Activated T-helper 9 cell treated with anti-CD3 and anti-CD28 coated beads, Interleukin-2, amount 50 U/mL, for 16 hours (primary cell): Measurements from ENCODE around the gene NCCRP1.

Experiments
- DNase-seq: peaks from one replicate; pipeline ENCODE4 v3.0.0-alpha.2; 2020; ENCODE audit warnings: low read depth

NCCRP1 gene

DNA sequence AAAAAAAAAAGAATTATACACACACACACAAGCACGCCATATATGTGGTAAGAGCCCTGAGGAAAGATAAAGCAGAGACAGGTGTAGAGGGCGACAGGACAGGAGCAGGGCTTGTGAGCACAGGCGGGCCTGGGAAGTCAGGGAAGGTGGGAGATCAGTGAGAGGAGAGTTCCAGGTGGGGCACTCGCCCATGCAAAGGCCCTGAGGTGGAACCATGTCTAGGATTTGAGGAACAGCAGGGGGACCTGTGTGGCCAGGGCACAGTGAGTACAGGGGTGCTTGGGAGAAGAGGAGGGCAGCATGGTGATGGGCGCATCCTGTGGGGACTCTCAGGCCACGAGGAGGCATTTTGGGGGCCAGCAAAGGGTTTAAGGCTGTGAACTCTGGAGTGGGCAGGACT is 32.5 kb upstream of the NCCRP1 start:
- DNase-seq = no peak

DNA sequence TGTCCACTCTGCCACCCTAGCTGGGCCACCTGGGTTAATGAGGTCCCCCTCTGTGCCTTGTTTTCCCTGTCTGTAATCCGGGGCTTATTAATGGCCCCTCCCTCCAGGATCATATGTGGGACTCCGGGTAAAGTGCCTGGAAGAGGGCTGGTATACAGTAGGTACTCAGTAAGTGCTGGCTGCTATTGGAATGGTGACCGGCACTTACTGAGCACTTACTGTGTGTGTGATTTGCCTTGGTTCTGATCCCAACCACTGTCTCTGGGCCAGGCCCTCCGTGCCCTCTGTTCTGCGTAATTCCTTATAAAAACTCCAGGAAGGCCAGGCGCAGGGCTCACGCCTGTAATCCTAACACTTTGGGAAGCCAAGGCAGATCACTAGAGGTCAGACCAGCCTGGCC is 30.9 kb upstream of the NCCRP1 start:
- no peak for DNase-seq

DNA sequence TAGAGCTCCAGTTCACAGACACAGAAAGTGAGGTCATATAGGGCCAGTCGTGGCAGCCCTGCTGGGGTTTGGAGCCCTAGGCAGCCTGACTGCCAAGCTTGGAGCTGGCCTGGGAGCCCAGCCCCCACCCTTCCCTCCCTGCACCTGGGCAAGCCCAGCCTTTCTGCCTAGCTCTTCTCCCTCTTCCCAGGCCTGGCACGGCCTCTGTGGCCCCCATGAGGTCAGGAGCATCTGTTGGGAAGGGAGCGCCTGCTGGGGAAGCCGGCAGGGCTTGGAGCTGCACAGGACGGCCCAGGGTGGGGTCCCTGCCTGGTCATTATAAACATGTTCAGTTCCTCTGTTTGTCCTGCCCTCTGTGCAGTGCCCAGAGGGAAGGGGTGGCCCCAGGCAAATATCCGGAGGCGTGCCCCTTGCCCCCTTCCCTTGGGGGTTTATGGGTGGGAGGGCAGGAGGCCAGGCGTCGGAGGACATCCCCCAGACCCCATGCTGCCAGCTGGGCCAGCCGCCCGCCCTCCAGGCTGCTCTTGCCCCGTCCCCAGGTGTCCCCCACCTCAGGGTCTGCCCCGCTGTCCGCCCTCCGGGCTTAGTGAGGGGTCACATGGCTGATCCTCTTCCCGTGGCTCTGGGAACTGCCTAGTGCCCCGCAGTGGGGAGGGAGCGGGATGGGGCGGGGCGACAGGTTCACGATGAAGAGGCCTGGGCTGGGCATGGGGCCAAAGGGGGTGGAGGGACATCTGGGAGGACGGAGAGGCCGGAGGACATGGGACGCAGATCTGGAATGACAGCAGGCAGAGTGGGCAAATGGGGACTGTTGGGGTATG is 30.0 kb upstream of the NCCRP1 start:
- no peak for DNase-seq

DNA sequence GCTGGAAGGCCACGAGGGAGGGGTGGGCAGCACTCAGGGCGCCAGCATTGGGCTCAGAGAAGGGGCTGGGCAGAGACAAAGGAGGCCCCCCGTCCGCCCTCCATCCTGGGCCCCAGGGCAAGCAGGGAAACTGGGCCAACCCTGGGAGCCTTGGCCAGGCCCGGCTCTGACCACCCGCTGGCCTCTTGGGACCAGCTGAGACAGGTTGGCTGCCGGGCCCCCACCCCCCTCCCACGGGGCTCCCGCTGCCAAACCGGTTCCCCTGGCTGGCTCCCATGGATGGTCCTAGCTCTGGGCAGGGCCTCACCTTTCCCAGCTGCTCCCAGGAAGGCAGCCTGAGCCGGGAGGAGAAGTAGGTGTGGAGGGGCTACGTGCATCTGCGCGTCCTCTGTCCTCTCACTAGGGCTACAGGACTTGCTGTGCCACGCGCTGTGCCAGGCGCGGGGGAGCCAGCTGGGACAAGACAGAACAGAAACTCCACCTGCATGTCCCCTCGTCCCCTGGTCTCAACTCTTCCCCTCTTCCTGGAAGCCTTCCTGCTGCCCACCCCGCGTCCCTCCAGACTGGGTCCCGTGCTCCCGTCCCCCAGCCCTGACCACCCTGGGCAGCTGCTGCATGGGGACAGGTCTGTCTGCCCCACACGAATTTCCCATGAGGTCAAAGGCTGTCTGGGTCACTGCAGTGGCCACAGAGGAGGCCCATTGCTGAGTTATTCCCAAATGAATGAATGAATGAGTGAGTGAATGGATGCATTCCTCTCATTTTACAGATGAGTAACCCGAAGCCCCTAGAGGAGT is 29.1 kb upstream of the NCCRP1 start:
- DNase-seq = no peak

DNA sequence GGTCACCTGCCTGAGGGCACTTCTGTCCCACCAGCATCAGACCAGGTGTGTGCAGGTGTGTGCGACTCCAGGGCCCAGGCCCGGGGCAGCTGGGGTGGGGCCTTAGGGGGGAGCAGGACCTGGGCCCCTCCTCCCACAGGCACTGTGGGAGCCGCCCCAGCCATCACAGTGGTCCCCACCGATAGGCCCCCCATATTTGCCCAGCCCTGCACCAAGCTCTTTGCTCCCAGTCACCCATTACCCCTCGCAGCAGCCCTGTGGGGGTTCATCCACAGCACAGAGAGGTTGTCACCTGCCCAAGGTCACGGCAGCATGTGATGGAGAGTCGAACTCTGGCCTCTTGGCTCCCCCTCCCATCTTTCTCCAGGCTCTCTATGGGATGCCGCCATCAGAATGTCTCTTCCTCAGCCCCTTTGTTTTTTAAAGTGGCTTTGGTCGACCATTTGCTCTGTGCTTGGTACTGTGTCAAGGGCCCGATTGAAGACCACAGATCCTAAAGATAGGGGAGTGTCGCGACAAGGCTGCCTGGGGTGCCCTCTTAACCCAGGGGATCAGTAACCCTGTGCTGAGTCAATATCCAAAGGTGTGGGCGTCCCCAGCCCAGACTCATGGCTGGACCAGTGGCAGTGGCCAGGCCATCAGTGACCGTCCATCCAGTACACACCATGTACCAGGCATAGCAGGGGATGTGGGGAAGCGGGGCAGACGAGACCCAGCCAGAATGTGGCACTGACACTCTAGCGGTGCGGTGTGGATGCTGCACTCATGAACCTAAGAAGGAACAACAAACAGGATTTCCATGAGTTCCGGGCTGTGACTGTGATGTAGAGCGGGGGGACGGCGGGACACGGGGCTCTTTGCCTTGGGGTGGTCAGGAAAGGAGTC is 28.3 kb upstream of the NCCRP1 start:
- no peak for DNase-seq

DNA sequence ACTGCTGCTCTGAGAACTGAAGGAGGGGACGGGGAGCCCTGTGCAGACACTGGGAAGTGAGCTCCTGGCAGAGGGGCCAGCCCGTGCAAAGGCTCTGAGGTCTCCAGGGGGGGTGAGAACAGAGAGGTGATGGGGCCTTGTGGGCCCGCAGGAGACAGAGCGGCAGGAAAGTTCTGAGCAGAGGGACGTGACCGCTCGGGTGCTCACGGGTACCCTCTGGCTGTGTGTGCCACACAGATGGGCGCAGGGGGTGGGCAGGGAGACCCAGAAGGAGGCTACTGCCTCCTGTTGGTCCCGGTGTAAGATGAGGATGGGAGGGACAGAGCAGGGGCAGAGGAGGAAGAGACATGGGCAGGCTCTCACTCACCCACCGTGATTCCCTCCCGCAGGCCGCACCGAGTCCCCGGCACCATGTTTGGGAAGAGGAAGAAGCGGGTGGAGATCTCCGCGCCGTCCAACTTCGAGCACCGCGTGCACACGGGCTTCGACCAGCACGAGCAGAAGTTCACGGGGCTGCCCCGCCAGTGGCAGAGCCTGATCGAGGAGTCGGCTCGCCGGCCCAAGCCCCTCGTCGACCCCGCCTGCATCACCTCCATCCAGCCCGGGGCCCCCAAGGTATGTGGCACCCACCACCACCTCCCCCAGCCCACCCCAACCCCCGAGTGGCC is 27.5 kb upstream of the NCCRP1 start:
- no peak for DNase-seq

DNA sequence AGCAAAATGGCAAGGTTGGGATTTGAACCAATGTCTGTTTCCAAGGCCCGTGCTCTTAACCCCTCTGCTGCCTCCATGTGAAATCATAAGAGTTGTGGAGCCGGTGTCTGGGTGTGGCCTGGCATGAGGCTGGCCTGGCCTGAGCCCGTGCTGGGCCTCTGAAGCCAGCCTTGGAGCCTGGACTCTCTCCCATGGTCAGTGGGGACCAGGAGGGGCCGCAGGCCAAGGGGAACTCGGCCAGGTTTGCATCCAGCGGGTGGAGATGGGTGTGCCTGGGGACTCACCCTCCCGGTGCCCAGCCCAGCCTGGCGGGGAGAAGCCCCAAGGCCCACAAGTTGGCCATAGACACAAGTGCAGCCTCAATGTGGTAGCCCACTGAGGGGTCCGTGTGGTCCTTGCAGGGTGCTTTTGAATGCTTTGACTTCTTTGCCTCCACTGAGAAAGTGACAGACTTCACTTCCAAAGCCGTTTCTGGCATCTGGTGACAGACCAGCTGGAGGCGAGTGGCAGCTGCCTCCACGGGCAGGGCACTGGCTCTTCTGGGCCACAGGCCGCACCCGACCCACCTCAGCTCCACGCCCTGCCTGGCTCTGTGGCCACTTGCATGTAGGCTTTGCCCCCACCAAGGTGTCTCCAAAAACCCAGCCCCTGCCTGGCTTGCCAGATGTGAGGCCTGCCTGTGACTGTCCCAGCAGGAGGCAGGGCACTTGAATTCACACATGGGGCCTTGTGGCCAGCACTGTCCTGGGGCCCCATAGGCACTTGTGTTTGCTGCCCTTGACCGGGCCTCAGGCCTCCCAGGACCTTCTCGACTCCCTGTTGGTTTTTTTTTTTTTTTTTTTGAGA is 26.2 kb upstream of the NCCRP1 start:
- DNase-seq = no peak

DNA sequence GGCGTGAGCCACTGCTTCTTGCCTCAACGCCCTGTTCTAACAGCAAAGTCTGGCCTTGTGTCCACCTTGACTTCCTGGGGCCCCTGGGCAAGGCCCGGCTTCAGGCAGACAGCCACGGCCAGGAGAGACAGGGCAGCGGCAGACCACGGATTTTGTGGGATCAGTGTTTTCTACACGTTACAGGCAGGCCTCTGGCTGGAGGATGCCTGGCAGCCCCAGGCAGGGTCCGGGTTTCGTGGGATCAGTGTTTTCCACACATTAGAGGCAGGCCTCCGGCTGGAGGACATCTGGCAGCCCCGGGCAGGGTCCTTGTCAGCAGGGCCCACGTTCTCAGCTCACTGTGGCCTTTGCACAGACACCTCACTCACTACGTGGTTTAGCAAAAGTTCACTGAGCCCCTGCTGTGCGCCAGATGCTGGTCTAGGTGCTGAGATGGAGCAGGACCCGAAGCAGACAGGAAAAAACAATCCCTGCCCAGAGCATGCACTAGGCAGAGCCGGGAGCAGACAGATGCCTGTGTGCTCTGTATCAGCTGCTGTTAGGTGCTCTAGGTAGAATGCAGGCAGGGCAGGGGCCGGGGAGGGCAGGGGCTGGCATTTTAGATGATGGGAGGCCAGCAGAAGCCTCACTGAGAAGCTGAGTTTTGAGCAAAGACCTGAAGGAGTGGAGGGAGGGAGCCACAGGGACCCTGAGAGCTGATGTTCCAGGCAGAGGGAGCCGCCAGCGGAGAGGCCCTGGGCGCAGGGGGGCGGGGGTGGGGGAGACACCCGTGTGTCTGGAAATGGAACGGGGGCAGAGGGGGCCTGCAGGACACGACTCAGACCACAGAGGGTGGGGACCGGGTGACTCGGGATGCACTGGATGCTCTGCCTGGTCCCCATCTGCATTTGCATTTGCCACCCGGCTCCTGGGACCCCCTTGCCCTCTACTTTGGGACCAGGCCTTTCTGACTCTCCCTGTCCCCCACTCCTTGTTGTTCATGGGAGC is 25.0 kb upstream of the NCCRP1 start:
- DNase-seq = no peak

DNA sequence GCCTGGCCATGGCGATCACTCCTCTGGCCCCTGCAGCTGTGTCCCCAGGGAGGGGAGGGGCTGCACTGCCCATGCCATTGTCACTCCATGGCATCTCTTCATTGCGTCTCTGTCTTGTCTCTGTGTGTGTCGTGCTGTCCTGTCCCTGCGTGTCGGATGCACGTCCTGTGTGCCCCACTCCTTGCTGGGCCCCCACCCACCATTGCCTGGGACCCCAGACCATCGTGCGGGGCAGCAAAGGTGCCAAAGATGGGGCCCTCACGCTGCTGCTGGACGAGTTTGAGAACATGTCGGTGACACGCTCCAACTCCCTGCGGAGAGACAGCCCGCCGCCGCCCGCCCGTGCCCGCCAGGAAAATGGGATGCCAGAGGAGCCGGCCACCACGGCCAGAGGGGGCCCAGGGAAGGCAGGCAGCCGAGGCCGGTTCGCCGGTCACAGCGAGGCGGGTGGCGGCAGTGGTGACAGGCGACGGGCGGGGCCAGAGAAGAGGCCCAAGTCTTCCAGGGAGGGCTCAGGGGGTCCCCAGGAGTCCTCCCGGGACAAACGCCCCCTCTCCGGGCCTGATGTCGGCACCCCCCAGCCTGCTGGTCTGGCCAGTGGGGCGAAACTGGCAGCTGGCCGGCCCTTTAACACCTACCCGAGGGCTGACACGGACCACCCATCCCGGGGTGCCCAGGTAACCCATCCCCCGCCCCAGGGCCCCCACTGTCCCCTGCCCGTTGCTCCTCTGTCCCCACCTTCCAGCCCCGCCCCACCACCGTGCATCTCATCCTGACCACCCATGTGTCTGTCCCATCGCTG is 23.9 kb upstream of the NCCRP1 start:
- no peak for DNase-seq

DNA sequence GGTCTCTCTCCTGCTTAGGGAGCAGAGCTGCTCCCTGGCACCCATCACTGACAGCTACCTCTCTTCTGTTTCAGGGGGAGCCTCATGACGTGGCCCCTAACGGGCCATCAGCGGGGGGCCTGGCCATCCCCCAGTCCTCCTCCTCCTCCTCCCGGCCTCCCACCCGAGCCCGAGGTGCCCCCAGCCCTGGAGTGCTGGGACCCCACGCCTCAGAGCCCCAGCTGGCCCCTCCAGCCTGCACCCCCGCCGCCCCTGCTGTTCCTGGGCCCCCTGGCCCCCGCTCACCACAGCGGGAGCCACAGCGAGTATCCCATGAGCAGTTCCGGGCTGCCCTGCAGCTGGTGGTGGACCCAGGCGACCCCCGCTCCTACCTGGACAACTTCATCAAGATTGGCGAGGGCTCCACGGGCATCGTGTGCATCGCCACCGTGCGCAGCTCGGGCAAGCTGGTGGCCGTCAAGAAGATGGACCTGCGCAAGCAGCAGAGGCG is 23.2 kb upstream of the NCCRP1 start:
- no peak for DNase-seq

DNA sequence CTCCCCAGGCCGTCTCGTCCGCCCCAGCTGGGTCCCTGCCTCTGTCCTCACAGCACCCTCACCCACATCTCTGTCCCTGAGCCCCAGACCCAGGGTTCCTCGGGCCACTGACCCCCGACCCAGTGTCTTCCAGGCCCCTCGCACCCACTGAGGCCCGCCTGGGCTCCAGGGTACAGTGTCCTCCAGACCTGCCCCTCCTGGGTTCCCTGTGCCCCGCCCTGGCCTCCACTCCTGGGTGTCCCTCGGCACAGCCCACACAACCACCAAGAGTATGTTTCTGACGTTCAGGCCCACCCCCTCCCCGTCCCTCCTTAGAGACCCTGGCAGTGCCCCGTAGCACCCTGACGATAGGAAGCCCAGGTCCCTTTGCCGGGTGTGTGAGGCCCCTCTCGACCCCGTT is 22.6 kb upstream of the NCCRP1 start:
- no peak for DNase-seq

DNA sequence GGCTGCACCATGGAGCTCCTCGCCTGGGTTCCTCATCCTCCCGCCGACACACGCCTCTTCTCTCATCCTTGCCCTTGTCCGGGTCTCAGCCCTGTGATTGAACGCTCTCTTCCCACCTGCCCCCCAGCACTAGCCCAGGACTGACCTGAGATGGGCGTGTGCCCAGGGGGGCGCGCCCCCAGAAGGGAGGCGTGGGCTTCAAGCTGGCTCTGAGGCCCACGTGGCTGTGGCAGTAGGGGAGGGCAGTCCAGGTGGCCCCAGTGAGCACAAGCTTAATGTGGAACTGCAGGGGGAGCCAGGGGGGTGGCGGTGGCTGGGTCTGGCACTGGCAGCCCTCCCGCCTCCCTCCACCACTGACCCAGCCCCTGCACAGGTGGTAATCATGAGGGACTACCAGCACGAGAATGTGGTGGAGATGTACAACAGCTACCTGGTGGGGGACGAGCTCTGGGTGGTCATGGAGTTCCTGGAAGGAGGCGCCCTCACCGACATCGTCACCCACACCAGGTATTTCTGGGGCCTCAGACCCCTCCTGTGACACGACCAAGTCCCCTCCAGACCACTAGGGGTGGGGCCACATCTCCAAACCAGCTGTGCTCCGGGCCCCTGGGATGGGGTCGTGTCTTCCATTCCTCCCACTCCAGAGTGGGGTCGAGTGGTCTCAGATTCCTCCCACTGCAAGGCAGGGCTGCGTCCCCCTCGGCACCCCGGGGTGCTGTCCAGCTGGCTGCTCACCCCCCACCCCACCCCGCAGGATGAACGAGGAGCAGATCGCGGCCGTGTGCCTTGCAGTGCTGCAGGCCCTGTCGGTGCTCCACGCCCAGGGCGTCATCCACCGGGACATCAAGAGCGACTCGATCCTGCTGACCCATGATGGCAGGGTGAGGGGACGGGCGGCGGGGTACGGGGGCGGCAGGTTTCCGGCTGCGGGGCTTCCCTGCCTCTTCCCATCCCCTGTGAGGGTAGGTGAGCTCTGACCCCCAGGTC is 21.9 kb upstream of the NCCRP1 start:
- DNase-seq = no peak

DNA sequence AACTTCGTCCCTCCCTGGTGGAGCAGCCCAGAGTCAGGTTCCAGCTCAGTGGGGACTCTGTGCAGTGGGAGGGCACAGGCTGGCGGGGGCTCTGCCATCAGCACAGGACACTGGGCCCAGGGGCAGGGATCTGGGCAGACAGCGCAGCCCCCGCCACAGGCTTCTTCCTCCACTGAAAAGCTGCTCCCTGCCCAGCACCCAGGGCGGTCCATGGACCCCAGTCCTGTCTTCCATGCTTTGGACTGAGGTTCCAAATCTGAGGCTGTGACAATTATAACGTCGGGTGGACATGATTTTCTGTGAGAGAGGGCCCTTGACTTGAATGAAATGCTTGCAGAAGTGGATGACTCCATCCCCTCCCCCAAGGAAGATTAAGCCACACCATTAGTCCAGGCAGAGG is 21.2 kb upstream of the NCCRP1 start:
- no peak for DNase-seq

DNA sequence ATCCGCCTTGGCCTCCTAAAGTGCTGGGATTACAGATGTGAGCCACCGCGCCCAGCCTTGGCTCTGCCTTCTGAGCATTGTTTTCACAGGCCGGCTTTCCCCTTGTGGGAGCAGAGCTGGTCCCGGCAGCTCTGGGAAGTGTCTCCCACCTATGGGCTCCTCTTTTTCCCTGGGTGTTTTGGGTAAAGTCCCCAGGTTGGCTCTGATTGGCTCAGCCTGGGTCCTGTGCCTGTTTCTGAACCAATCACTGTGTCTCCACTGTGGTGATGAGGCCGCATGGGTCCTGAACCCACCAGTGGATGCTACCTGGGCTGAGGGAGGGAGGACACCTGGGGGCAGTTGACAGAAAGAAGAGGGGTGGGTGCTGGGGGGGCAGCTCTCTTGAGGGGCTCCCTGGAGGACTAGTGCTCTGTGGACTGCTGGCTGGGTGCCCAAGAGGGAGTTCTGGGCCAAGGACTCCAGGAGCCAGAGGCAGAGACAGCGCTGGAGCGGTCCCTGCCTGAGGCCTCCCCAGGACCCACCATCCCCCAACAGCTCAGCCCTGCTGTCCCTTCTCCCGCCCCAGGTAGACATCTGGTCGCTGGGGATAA is 19.6 kb upstream of the NCCRP1 start:
- DNase-seq = no peak

DNA sequence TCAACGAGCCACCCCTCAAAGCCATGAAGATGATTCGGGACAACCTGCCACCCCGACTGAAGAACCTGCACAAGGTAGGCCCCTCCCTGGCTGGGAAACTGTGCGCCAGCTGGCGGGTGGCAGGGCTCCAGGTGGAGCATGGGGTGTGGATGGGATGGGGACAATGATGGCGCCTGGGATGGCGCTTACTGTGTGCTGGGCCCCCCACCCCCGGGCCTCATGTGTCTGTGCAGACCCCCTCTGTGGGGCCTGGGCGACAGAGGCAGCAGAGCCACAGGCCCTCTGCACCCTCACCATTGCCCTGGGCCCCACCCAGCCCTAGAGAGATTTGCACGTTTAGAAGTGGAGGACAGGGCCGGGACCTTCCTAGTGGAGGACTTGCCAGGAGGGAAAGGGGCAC is 19.0 kb upstream of the NCCRP1 start:
- DNase-seq = no peak

DNA sequence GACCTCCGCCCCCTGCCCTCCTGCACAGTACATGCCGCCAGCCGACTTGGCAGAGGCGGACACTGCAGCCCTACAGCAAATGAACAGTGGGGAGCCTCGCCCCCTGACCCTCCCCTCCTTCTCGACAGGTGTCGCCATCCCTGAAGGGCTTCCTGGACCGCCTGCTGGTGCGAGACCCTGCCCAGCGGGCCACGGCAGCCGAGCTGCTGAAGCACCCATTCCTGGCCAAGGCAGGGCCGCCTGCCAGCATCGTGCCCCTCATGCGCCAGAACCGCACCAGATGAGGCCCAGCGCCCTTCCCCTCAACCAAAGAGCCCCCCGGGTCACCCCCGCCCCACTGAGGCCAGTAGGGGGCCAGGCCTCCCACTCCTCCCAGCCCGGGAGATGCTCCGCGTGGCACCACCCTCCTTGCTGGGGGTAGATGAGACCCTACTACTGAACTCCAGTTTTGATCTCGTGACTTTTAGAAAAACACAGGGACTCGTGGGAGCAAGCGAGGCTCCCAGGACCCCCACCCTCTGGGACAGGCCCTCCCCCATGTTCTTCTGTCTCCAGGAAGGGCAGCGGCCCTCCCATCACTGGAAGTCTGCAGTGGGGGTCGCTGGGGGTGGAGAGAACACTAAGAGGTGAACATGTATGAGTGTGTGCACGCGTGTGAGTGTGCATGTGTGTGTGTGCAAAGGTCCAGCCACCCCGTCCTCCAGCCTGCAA is 18.3 kb upstream of the NCCRP1 start:
- DNase-seq = no peak
